Measurements from ENCODE around the gene CXCL11.
"Not testable (repeated sequence)": the region's sequence is repeated elsewhere in the genome, so short reads cannot be mapped to it uniquely, and the experiment has no call there.

The CXCL11 gene

DNA sequence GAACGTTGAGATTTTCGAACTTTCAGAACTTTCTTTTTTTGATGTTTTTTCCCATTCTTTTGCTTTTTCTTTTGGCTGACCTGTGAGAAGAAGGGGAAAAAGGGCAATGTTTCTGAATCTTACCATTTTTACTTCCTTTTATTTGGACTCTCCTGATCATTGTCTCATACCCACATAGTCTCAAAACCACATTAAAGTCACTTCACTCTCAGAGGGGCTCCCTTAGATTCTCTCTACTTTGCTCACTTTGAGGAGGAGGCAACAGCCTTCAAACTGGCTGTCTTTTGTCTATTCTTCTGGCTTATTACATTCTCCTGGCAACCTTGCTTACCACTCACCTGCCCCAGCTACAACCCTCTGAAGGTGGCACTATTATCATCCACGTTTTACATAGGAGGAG is 32.2 kb downstream of the CXCL11 start:
- no peak for DNase-seq (ENCODE audit: extremely low spot score, insufficient read length, low read depth)
- no peak for FAIRE-seq

DNA sequence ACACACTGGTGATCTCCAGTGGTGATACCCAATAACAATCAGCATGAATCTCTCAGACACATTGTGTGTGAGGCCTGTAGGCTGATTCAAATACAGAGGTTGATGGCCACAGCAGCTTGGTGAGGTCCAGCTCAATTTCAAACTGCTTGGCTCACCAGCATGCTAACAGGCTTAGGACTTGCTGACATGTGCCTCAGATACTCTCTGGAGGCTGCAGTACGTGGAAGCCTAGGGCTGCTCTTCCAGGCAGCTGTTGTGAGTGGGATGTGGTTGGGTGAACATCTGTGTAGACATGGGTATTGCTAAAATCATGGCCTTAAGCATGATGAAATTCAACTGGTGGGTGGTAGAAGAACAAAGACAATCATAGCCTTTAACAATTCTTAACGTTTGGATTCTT is 32.8 kb downstream of the CXCL11 start:
- DNase-seq (ENCODE audit: extremely low spot score, insufficient read length, low read depth), result no peak
- FAIRE-seq, result no peak

DNA sequence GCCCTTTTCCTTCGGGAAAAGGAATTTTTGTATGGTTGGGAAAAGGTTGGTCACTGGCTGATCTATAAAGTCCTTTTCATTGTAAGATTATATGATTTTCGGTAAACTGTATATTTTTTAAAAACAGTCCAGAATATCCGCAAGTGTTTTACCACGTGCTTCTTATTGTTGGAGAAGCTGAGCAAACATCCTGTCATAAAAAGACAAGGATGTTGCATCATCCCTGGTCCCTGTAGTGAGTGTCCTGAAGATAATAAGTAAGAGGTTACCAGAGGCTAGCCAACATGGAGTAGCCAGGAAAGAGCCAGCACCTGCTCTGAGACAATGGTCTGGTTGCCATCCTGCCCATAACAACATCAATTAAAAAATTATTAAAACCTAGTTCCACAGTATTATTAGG is 33.7 kb downstream of the CXCL11 start:
- DNase-seq (ENCODE audit: extremely low spot score, insufficient read length, low read depth) (no peak), FAIRE-seq (no peak)

DNA sequence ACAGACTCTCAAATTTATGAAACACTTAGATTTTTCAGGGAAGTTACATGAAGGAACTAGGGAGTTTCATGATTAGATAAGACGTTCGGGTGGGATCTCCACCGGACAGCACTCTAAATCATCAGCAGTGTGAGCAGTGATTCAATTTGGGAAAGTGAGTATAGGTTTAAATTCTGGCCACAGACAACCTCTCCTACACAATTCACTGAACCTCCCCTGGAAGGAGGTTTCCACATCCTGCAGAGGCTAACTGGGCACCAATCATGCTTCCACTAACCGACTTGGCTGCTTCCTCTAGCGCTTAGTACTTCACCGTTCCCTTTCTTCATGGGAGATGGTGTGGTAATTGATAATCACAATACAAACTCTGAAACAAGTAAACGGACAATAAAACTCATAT is 34.2 kb downstream of the CXCL11 start:
- FAIRE-seq (no peak), DNase-seq (ENCODE audit: extremely low spot score, insufficient read length, low read depth) (no peak)

DNA sequence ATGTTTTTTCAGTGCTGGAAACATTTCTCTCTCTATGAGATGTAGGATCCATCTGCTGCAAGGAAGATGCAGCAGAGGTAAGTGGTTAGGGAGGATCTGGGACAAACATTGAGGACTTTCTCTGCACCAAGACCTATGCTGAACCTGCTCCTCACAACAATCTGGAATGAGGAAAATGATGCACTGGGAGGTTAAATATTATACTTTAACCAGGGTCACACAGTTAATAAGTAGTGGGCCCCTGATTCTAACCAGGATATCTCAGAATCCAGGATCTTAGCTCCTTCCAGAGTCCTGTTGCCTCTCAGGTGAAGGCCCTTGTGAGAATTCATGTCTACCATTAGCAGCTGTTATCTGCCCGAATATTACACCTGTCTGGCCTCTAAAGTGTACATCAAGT is 35.6 kb downstream of the CXCL11 start:
- FAIRE-seq (no peak), DNase-seq (ENCODE audit: extremely low spot score, insufficient read length, low read depth) (no peak)

DNA sequence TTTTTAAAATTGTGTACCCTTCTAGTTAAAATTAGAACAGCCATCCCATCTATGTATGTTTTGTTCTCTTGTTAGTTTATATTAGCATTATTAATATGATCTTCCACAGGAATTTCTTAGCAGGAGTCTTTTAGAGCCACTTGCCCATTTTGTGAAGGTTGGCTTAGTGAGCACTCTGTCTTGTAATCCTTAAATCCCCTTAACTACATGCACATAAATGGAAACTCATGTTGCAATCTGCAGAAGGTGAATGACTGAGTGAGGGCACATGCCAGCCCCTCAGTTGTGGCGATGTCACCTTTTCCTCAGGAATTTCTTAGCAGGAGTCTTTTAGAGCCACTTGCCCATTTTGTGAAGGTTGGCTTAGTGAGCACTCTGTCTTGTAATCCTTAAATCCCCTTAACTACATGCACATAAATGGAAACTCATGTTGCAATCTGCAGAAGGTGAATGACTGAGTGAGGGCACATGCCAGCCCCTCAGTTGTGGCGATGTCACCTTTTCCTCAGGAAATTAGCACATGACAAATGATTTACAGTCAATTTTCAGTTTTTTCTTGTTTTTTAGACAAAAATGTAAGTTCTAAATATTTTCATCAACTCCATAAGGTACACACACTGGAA is 37.2 kb downstream of the CXCL11 start:
- FAIRE-seq; DNase-seq (ENCODE audit: extremely low spot score, insufficient read length, low read depth): not testable (repeated sequence)

DNA sequence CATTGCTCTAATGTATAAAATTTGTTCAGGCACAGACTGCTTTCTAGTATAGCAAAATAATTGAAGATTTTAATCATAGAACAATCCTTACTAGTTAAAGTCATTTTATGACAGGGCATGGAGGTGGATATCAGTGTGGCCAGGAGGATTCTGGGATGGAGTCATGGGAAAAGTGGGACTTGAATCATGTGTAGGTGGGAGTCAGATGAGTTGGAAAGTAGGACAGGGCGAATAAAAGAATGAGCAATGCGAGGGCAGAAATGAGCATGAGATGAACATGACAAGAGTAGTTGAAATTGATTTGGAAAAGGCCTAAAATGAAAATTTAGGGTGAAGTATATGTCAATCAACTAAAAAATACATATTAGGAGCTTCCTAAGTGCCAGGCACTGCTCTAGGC is 37.9 kb downstream of the CXCL11 start:
- FAIRE-seq (no peak), DNase-seq (ENCODE audit: extremely low spot score, insufficient read length, low read depth) (no peak)

DNA sequence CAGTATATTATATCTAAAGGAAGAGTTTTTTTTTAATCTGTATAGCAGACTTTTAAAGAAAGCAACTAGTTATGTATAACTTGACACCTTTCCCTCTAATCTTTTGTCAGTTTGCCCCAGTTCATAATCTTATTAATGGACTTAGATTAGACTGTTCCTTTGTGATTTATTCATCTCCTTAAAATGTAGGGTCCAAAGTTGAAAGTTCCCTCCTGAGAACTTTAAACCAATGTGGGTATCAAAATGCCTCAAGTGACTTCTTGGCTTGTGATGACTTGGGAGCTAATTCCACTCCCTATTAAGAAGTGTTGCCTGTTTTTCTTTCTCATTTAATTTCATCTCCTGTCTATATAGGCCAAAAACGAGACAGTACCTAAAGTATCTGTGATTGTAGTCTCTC is 38.8 kb downstream of the CXCL11 start:
- DNase-seq (ENCODE audit: extremely low spot score, insufficient read length, low read depth) (no peak), FAIRE-seq (no peak)

DNA sequence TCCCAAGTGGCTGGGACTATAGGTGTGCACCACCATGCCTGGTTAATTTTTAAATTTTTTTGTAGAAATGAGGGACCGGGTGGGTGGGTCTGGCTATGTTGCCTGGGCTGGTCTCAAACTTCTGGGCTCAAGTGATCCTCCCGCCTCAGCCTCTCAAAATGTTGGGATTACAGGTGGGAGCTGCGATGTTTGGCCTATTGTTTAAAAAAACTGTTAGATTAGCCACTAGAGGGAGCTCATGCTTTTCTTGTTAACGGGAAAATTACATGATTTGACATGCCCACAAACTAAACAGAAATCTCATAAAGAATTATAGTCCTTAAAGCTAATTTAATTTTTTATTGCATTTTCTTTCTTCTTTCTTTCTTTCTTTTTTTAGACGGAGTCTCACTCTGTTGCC is 40.1 kb downstream of the CXCL11 start:
- DNase-seq (ENCODE audit: extremely low spot score, insufficient read length, low read depth) (no peak), FAIRE-seq (peak; percentile 93)

DNA sequence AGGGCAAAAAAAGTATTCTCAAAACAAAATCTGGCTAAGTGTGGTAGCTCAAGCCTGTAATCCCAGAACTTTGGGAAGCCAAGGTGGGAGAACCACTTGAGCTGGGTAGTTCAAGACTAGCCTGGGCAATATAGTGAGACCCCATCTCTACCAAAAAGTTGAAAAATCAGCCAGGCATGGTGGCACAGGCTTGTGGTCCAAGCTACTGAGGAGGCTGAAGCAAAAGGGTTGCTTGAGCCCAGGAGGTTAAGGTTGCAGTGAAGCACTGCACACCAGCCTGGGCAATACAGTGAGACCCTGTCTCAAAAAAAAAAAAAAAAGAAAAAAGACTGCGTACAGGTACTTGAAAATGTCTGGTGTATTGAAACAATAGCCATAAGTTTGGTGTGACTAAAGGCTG is 43.4 kb downstream of the CXCL11 start:
- no peak for DNase-seq (ENCODE audit: extremely low spot score, insufficient read length, low read depth)
- no peak for FAIRE-seq

DNA sequence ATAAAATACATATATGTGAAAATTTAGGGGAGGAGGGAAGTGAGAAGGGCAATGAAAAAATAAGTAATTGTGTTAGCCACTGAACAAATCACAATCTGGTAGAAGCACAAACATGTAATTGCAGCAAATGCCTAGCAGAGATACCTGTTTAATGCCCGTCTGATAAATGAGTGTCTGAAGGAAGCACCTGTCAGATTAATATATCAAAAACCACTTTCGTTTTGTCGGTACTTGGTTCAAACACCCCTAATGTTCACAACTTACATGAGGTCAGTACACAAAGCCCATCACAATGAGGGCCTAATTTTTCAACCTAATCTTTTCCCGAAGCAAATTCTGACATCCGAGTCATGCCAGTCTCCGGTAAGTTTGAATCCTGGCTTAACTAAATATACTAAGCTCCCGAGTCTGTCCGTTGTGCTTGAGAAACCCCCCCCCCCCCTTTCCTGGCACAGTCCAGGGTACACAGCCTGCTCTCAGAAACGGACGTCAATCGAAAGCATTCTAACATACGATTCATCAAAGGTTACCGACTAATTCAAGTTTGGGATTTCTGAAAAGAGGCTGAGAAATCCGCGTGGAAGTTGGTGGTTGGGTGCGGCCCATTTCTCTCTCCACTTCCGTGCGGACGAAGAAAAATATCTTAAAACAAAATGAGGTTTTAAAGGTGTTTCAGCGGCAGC is 45.9 kb downstream of the CXCL11 start:
- DNase-seq (ENCODE audit: extremely low spot score, insufficient read length, low read depth) (no peak), FAIRE-seq (no peak)

DNA sequence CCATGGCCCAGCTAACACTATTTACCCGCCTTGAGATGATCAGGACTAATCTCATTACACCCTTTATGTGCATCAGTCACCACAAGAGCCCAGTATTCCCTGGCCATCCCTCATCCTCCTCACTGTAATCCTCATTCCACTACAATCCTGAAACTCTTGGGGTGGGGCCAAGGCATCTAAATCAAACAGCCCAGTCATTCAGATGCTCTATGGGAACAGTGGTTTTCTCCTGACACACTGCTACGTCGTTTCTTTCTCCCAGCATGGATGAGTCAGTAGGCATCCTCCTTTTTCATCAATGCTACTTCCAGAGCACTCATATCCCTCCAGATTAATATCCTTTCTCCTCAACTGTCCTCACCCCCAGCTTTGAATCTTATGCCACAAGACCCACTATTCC is 50.8 kb downstream of the CXCL11 start:
- DNase-seq (ENCODE audit: extremely low spot score, insufficient read length, low read depth), result no peak
- FAIRE-seq, result no peak

Data from GM18507 (cell line).